Activated gamma-delta T cell treated with Interleukin-2 at 50 U/mL for 16 hours (primary cell): Measurements from ENCODE around the gene CYTIP.
A peak's percentile ranks its signal among the peaks of the same experiment; 100 is the strongest.
"Not testable (repeated sequence)": the region's sequence is repeated elsewhere in the genome, so short reads cannot be mapped to it uniquely, and the experiment has no call there.

Experiments
- DNase-seq: peaks from one replicate; pipeline ENCODE4 v3.0.0-alpha.2; 2020

The CYTIP gene

DNA sequence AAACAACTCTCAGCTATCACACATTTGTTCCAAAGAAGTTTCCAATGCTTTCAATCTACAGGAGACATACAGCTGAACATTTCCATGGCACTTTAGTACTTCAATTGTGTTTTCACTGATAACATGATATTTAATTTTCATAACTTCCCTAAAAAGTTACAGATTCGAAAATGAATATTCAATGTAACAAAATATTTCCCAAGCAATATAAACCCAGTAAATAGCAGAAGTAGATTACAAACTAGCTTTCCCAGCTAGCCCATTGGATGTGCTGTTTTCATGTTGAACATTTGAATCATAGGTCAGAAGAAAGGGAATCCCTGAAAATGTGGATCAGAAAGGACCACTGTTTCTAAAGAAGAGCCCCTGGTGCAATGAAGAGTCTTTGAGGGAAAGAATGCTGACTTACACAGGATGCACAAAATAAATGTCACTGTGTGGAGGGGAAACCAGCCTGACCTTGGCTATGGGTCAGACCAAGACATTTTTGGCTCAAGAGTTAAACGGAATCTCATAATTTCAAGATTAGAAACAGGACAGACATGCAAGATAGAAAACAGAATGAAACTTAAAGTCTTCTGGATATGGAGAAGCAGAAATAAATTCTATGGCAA lies 22.5 kb downstream of the CYTIP start:
- no peak for DNase-seq

DNA sequence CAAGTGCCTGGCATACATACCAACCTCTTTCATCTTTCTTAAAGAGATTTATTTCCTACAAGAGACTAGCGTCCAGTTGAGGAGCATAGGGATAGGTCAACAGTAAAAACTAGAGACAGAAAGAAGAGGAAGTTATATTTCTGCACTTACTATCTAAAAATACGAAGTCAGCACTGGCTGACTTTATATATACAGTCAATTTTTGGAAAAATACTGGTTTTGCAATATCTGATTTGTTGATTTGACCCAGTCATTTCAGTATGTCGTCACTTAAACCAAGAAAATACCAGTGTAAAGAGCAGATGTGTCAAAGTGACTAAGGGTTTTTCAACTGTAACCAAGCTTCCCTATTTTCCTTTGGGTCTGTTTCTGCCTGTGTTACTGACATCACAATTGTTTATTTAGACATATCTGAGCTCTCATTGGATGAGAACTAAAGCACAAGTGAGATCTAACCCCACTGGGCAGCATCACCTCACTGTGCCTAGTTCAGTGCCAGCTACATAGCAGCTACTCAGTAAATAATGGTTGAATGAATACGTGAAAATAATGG lies 23.0 kb downstream of the CYTIP start:
- DNase-seq, result no peak

DNA sequence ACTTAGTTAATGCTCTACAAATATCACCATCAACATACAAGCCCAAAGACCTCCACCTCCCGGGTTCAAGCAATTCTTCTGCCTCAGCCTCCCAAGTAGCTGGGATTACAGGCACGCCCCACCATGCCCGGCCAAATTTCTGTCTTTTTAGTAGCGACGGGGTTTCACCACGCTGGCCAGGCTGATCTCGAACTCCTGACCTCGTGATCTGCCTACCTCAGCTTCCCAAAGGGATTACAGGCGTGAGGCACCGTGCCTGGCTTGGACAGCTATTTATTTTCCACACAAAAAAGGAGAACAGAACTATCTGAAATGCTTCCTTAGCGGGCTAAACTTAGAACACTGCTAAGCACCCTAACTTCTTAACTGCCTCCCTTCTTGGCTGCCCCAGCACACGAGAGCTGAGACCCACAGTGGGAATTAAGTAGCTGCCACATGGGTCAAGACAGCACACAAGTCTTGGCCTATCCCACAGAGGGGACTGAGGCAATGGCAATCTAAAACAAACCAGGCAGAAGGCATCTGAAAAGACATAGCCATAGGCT lies 24.8 kb downstream of the CYTIP start:
- DNase-seq, result no peak

DNA sequence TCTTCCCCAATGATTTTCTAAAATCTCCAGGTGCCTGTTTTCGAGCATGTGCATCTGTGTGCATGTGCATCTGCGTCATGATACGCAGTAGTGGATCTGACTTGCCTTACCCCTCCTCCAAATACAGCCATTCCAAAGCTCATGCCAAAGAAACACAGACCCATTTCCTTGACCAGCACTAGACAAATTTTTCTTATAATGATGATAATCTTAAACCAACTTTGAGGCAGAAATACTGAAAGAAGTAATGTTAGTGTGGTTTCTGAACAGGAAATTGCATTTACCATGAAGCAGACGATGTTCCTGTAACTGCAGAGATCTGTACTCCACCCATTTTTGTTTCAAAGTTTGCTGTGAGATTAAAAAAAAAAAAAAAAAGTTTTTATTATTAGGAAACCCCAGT lies 25.6 kb downstream of the CYTIP start:
- no peak for DNase-seq

GRCh38 chr2:157415591-157416101 lies 28.2 kb downstream of the CYTIP start:
- DNase-seq, result no peak

DNA sequence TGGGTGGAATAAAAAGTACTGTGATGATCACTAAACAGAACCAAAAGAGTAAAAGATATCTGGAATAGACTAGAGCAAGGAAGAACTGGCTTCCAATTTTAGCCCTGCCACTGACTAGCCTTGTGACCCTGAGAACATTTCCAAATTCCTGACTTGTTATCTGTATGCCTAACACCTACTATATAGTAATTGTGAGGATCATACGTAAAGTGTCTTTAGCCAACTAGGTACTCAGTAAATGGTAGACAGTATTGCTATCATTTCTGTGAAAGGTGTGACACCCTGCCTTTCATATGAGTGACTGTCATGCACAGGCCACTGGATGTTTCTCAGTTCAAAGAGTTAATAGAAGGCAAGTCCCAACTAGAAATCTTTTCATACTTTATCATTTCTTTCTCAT lies 29.8 kb downstream of the CYTIP start:
- no peak for DNase-seq

- DNase-seq, result peak; percentile 49
These were observed 30.4 kb downstream of the CYTIP start for GRCh38 chr2:157413326-157414035.

DNA sequence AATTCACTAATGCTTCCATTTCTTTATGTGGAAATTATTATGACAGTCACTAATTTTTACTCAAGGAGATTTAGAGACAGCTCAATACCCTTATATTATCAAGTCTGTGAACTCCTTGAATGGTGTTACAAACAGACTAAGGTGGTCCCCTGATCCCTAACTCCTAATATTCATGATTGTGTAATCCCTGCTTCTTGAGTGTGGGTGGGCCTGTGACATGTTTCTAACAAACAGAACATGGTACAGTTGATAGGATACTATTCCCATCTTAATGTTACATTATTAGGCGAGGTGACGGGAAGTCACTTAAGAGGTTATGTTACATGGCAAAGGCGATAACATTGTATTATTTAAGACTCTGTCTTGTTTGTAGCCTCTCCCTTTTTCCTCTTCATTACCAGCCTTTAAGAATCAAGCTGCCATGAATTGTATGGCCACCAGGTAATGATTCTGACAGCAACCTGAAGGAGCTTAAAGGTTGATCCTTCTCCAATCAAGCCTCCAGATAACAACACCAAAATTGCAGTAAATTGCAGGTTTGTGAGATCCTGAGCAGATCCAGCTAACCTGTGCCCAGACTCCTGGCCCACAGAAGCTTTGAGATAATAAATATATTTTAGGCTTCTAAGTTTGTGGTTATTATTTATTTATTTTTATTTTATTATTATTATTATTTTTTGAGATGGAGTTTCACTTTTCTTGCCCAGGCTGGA lies 32.1 kb downstream of the CYTIP start:
- DNase-seq, result no peak

DNA sequence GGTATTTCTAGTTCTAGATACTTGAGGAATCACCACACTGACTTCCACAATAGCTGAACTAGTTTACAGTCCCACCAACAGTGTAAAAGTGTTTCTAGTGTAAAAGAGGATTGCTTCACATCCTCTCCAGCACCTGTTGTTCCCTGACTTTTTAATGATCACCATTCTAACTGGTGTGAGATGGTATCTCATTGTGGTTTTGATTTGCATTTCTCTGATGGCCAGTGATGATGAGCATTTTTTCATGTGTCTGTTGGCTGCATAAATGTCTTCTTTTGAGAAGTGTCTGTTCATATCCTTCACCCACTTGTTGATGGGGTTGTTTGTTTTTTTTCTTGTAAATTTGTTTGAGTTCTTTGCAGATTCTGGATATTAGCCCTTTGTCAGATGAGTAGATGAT lies 38.5 kb downstream of the CYTIP start:
- DNase-seq, result not testable (repeated sequence)

- DNase-seq, result peak; percentile 69
These were observed 39.5 kb downstream of the CYTIP start for GRCh38 chr2:157404363-157404762.

- DNase-seq, result not testable (repeated sequence)
These were observed 40.9 kb downstream of the CYTIP start for GRCh38 chr2:157402801-157403485.

GRCh38 chr2:157395811-157396210 lies 48.1 kb downstream of the CYTIP start:
- DNase-seq, result no peak

DNA sequence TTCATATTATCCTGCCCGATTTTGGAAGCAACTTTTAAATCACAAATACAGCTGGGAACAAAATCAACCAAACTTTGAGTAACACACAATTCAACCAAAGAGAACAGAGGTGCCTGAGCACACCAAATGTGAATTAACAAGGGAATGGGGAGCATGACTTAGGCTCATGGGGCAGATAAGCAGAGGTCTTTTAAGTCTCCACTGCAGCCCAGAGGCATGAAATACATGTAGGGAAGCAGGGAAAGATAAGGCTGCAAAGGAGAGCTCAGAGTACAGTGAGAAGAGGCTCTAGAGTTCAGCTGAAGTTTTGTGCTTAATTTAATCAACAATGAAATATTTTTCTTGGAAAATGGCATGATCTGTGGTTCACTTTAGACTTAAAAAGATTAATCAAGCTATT lies 49.0 kb downstream of the CYTIP start:
- no peak for DNase-seq

GRCh38 chr2:157393348-157393747 lies 50.5 kb downstream of the CYTIP start:
- DNase-seq, result no peak

DNA sequence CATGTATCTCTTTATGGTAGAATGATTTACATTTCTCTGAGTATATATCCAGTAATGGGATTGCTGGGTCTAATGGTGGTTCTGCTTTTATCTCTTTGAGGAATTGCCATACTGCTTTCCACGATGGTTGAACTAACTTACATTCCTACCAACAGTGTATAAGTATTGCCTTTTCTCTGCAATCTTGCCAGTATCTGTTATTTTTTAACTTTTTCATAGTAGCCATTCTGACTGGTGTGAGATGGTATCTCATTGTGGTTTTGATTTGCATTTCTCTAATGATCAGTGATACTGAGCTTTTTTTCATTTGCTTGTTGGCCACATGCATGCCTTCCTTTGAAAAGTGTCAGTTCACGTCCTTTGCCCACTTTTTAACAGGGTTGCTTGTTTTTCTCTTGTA lies 55.1 kb downstream of the CYTIP start:
- no peak for DNase-seq

DNA sequence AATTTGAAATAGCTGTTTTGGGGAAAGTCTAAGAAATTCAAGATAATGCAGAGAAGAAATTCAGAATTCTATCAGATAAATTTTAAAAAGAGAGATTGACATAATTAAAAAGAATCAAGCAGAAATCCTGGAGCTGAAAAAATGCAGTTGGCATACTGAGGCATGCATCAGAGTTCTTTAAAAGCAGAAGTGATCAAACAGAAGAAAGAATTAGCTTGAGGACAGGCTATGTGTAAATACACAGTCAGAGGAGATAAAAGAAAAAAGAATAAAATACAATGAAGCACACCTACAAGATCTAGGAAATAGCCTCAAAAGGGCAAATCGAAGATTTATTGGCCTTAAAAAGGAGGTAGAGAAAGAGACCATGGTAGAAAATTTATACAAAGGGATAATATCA lies 57.1 kb downstream of the CYTIP start:
- DNase-seq, result no peak

- no peak for DNase-seq
These were observed 57.6 kb downstream of the CYTIP start for GRCh38 chr2:157386247-157386646.

GRCh38 chr2:157377861-157378260 lies 66.0 kb downstream of the CYTIP start:
- no peak for DNase-seq

DNA sequence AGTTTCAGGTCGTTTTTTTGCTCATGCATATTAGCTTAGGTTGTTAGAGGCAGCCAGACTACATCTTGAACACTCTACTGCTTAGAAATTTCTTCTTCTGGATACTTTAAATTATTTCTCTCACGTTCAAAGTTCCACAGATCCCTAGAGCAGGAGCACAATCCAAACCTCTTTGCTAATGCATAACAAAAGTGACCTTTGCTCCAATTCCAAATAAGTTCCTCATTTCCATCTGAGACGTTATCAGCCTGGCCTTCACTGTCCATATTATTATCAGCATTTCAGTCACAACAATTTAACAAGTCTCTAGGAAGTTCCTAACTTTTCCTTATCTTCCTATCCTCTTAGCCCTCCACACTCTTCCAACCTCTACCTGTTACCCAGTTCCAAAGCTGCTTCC lies 67.8 kb downstream of the CYTIP start:
- DNase-seq, result no peak

GRCh38 chr2:157375384-157375783 lies 68.5 kb downstream of the CYTIP start:
- DNase-seq, result no peak

GRCh38 chr2:157368508-157368907 lies 75.4 kb downstream of the CYTIP start:
- not testable (repeated sequence) for DNase-seq

GRCh38 chr2:157367704-157368103 lies 76.2 kb downstream of the CYTIP start:
- no peak for DNase-seq
